Loucy (cell line): Measurements from ENCODE around the gene RELL1.

Experiments
- H2AFZ ChIP-seq: fragments of 200-600 bp; sonication (generic); 2 replicates; pipeline ENCODE4 v1.6.0; 2016; ENCODE audit warnings: antibody characterized with exemption, mild to moderate bottlenecking, low read length, moderate library complexity
- H3F3A ChIP-seq: fragments of 200-600 bp; 2 replicates; pipeline ENCODE4 v1.6.0; 2016; ENCODE audit warnings: antibody characterized with exemption, low read depth, mild to moderate bottlenecking
- H3K27me3 ChIP-seq: fragments of 200-600 bp; sonication (generic); 2 replicates; pipeline ENCODE4 v1.6.1; 2014; ENCODE audit warnings: low read length, mild to moderate bottlenecking; ENCODE audit not compliant: insufficient read depth, poor library complexity, severe bottlenecking
- H3K36me3 ChIP-seq: fragments of 200-600 bp; sonication (generic); 2 replicates; pipeline ENCODE4 v1.6.1; 2016; ENCODE audit warnings: low read length; ENCODE audit not compliant: insufficient read depth
- H3K4me1 ChIP-seq: fragments of 200-600 bp; sonication (generic); 2 replicates; pipeline ENCODE4 v1.5.1; 2014; ENCODE audit warnings: low read length, mild to moderate bottlenecking; ENCODE audit not compliant: insufficient read depth, poor library complexity, severe bottlenecking
- H3K4me2 ChIP-seq: fragments of 200-600 bp; sonication (generic); 2 replicates; pipeline ENCODE4 v1.6.0; 2014; ENCODE audit warnings: antibody characterized with exemption, low read length, low read depth, mild to moderate bottlenecking; ENCODE audit not compliant: poor library complexity, severe bottlenecking
- H3K4me3 ChIP-seq: fragments of 200-600 bp; sonication (generic); 2 replicates; pipeline ENCODE4 v1.5.1; 2014; ENCODE audit warnings: low read length, mild to moderate bottlenecking, mixed read lengths; ENCODE audit not compliant: poor library complexity, severe bottlenecking
- H3K79me2 ChIP-seq: fragments of 200-600 bp; sonication (generic); 2 replicates; pipeline ENCODE4 v1.6.1; 2014; ENCODE audit warnings: low read length; ENCODE audit not compliant: insufficient read depth
- H3K9ac ChIP-seq: fragments of 200-600 bp; sonication (generic); 2 replicates; pipeline ENCODE4 v1.6.0; 2014; ENCODE audit warnings: mild to moderate bottlenecking, low read depth, low read length, moderate library complexity; ENCODE audit not compliant: poor library complexity, severe bottlenecking
- H3K9me2 ChIP-seq: fragments of 200-600 bp; sonication (generic); replicated peaks from 2 replicates; pipeline ENCODE4 v1.6.1; 2016; ENCODE audit warnings: low read depth, low read length, mixed read lengths
- H3K9me3 ChIP-seq: fragments of 200-600 bp; sonication (generic); 2 replicates; pipeline ENCODE4 v1.6.1; 2014; ENCODE audit warnings: mild to moderate bottlenecking, antibody characterized with exemption, low read length, low read depth; ENCODE audit not compliant: insufficient read depth
- H4K20me1 ChIP-seq: fragments of 200-600 bp; sonication (generic); 2 replicates; pipeline ENCODE4 v1.6.0; 2014; ENCODE audit warnings: antibody characterized with exemption, low read length, mild to moderate bottlenecking; ENCODE audit not compliant: insufficient read depth, poor library complexity, severe bottlenecking
- CTCF ChIP-seq: fragments of 200-600 bp; sonication (generic); conservative IDR thresholded peaks from 2 replicates; pipeline ENCODE4 v1.5.1; 2014; ENCODE audit warnings: mild to moderate bottlenecking, antibody characterized with exemption, low read length
- EZH2phosphoT487 ChIP-seq: fragments of 200-600 bp; IDR thresholded peaks from 2 replicates; pipeline ENCODE4 v1.6.1; 2018; ENCODE audit warnings: antibody characterized with exemption, mild to moderate bottlenecking, moderate library complexity, borderline replicate concordance

Gene RELL1

GRCh38 chr4:37674439-37674838 lies 11.7 kb downstream of the RELL1 start:
- Histone ChIP-seq H3K9me2 (no peaks in the 10 kb centered on the region), H2AFZ (no peak overlapping the region), H3K9me3 (no peaks in the 10 kb centered on the region), H3K9ac (no peak overlapping the region), H4K20me1 (no peaks in the 10 kb centered on the region), H3K4me1 (peaks cover 30% of the 10 kb centered on the region), H3F3A (no peaks in the 10 kb centered on the region), H3K79me2 (peaks cover 52% of the 10 kb centered on the region), H3K36me3 (no peaks in the 10 kb centered on the region), H3K4me2 (no peak overlapping the region), H3K4me3 (no peak overlapping the region), H3K27me3 (no peaks in the 10 kb centered on the region)
- no peak for TF ChIP-seq CTCF
- no peak for TF ChIP-seq EZH2phosphoT487

- Histone ChIP-seq H3K36me3 (no peaks in the 10 kb centered on the region), H4K20me1 (no peaks in the 10 kb centered on the region), H3K79me2 (peaks cover 45% of the 10 kb centered on the region), H3K27me3 (no peaks in the 10 kb centered on the region), H2AFZ (no peak overlapping the region), H3K9me3 (no peaks in the 10 kb centered on the region), H3K4me1 (peaks cover 27% of the 10 kb centered on the region), H3K9ac (no peak overlapping the region), H3F3A (no peaks in the 10 kb centered on the region), H3K4me2 (no peak overlapping the region), H3K9me2 (no peaks in the 10 kb centered on the region), H3K4me3 (no peak overlapping the region)
- TF ChIP-seq EZH2phosphoT487: no peak
- TF ChIP-seq CTCF: no peak
Measured at GRCh38 chr4:37673538-37674192, 12.5 kb downstream of the RELL1 start.

GRCh38 chr4:37671072-37671471 lies 15.1 kb downstream of the RELL1 start:
- H3K9ac ChIP-seq: no peak overlapping the region
- no peaks in the 10 kb centered on the region for H3K36me3 ChIP-seq
- no peaks in the 10 kb centered on the region for H3F3A ChIP-seq
- H4K20me1 ChIP-seq: no peaks in the 10 kb centered on the region
- no peaks in the 10 kb centered on the region for H3K9me3 ChIP-seq
- no peaks in the 10 kb centered on the region for H3K9me2 ChIP-seq
- no peak overlapping the region for H3K4me2 ChIP-seq
- H3K4me3 ChIP-seq: no peak overlapping the region
- H3K4me1 ChIP-seq: peaks cover 28% of the 10 kb centered on the region
- H3K27me3 ChIP-seq: no peaks in the 10 kb centered on the region
- TF ChIP-seq EZH2phosphoT487: no peak
- no peak for TF ChIP-seq CTCF
- H2AFZ ChIP-seq: no peak overlapping the region
- H3K79me2 ChIP-seq: peaks cover 24% of the 10 kb centered on the region
